ENCODE measurements around the gene LRFN2.

DNA sequence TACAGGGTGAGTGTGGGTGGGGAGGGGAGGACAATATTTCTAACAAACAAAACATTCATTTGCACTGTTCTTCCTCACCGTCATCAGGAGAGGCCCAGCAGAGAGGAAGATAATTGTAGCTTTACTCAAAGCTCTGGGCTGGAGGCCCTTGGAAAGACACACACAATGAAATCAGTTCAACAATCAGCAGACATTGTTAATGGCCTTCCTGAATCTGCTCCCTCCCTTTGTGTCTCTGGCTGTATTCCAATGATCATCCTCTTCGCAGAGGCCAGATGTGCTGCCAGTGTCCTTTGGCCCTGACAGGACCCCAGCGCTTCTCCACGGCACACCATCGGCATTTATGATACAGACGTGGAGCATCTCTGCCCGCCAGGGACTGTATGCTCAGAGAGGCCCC lies 44.6 kb upstream of the LRFN2 start:
- TF ChIP-seq, protein P1, sequence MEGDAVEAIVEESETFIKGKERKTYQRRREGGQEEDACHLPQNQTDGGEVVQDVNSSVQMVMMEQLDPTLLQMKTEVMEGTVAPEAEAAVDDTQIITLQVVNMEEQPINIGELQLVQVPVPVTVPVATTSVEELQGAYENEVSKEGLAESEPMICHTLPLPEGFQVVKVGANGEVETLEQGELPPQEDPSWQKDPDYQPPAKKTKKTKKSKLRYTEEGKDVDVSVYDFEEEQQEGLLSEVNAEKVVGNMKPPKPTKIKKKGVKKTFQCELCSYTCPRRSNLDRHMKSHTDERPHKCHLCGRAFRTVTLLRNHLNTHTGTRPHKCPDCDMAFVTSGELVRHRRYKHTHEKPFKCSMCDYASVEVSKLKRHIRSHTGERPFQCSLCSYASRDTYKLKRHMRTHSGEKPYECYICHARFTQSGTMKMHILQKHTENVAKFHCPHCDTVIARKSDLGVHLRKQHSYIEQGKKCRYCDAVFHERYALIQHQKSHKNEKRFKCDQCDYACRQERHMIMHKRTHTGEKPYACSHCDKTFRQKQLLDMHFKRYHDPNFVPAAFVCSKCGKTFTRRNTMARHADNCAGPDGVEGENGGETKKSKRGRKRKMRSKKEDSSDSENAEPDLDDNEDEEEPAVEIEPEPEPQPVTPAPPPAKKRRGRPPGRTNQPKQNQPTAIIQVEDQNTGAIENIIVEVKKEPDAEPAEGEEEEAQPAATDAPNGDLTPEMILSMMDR (conservative IDR thresholded peaks at IDR 0.05; ENCODE audit: low read depth in 2 of 2): no peak
- no peak for TF ChIP-seq EZH2phosphoT487 (IDR thresholded peaks at IDR 0.05; ENCODE audit: unreplicated experiment)
- TF ChIP-seq EZH2 (IDR thresholded peaks at IDR 0.05; ENCODE audit: low read depth, unreplicated experiment): no peak
- TF ChIP-seq, protein P2, sequence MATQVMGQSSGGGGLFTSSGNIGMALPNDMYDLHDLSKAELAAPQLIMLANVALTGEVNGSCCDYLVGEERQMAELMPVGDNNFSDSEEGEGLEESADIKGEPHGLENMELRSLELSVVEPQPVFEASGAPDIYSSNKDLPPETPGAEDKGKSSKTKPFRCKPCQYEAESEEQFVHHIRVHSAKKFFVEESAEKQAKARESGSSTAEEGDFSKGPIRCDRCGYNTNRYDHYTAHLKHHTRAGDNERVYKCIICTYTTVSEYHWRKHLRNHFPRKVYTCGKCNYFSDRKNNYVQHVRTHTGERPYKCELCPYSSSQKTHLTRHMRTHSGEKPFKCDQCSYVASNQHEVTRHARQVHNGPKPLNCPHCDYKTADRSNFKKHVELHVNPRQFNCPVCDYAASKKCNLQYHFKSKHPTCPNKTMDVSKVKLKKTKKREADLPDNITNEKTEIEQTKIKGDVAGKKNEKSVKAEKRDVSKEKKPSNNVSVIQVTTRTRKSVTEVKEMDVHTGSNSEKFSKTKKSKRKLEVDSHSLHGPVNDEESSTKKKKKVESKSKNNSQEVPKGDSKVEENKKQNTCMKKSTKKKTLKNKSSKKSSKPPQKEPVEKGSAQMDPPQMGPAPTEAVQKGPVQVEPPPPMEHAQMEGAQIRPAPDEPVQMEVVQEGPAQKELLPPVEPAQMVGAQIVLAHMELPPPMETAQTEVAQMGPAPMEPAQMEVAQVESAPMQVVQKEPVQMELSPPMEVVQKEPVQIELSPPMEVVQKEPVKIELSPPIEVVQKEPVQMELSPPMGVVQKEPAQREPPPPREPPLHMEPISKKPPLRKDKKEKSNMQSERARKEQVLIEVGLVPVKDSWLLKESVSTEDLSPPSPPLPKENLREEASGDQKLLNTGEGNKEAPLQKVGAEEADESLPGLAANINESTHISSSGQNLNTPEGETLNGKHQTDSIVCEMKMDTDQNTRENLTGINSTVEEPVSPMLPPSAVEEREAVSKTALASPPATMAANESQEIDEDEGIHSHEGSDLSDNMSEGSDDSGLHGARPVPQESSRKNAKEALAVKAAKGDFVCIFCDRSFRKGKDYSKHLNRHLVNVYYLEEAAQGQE (IDR thresholded peaks at IDR 0.05; ENCODE audit: unreplicated experiment): no peak
- TF ChIP-seq, protein P3, sequence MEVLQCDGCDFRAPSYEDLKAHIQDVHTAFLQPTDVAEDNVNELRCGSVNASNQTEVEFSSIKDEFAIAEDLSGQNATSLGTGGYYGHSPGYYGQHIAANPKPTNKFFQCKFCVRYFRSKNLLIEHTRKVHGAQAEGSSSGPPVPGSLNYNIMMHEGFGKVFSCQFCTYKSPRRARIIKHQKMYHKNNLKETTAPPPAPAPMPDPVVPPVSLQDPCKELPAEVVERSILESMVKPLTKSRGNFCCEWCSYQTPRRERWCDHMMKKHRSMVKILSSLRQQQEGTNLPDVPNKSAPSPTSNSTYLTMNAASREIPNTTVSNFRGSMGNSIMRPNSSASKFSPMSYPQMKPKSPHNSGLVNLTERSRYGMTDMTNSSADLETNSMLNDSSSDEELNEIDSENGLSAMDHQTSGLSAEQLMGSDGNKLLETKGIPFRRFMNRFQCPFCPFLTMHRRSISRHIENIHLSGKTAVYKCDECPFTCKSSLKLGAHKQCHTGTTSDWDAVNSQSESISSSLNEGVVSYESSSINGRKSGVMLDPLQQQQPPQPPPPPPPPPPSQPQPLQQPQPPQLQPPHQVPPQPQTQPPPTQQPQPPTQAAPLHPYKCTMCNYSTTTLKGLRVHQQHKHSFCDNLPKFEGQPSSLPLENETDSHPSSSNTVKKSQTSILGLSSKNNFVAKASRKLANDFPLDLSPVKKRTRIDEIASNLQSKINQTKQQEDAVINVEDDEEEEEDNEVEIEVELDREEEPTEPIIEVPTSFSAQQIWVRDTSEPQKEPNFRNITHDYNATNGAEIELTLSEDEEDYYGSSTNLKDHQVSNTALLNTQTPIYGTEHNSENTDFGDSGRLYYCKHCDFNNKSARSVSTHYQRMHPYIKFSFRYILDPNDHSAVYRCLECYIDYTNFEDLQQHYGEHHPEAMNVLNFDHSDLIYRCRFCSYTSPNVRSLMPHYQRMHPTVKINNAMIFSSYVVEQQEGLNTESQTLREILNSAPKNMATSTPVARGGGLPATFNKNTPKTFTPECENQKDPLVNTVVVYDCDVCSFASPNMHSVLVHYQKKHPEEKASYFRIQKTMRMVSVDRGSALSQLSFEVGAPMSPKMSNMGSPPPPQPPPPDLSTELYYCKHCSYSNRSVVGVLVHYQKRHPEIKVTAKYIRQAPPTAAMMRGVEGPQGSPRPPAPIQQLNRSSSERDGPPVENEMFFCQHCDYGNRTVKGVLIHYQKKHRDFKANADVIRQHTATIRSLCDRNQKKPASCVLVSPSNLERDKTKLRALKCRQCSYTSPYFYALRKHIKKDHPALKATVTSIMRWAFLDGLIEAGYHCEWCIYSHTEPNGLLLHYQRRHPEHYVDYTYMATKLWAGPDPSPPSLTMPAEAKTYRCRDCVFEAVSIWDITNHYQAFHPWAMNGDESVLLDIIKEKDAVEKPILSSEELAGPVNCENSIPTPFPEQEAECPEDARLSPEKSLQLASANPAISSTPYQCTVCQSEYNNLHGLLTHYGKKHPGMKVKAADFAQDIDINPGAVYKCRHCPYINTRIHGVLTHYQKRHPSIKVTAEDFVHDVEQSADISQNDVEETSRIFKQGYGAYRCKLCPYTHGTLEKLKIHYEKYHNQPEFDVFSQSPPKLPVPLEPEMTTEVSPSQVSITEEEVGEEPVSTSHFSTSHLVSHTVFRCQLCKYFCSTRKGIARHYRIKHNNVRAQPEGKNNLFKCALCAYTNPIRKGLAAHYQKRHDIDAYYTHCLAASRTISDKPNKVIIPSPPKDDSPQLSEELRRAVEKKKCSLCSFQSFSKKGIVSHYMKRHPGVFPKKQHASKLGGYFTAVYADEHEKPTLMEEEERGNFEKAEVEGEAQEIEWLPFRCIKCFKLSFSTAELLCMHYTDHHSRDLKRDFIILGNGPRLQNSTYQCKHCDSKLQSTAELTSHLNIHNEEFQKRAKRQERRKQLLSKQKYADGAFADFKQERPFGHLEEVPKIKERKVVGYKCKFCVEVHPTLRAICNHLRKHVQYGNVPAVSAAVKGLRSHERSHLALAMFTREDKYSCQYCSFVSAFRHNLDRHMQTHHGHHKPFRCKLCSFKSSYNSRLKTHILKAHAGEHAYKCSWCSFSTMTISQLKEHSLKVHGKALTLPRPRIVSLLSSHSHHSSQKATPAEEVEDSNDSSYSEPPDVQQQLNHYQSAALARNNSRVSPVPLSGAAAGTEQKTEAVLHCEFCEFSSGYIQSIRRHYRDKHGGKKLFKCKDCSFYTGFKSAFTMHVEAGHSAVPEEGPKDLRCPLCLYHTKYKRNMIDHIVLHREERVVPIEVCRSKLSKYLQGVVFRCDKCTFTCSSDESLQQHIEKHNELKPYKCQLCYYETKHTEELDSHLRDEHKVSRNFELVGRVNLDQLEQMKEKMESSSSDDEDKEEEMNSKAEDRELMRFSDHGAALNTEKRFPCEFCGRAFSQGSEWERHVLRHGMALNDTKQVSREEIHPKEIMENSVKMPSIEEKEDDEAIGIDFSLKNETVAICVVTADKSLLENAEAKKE (CRISPR knock-in tag; IDR thresholded peaks at IDR 0.05): no peak
- TF ChIP-seq POLR2AphosphoS5 (IDR thresholded peaks at IDR 0.05; ENCODE audit: low read depth): no peak
- TF ChIP-seq NANOG (IDR thresholded peaks at IDR 0.05; ENCODE audit: borderline replicate concordance): no peak
- TF ChIP-seq CREB1 (CRISPR knock-in tag; IDR thresholded peaks at IDR 0.05; ENCODE audit: low read depth): no peak
- TF ChIP-seq JUNB (IDR thresholded peaks at IDR 0.05; ENCODE audit: unreplicated experiment): no peak
- TF ChIP-seq, protein P4, sequence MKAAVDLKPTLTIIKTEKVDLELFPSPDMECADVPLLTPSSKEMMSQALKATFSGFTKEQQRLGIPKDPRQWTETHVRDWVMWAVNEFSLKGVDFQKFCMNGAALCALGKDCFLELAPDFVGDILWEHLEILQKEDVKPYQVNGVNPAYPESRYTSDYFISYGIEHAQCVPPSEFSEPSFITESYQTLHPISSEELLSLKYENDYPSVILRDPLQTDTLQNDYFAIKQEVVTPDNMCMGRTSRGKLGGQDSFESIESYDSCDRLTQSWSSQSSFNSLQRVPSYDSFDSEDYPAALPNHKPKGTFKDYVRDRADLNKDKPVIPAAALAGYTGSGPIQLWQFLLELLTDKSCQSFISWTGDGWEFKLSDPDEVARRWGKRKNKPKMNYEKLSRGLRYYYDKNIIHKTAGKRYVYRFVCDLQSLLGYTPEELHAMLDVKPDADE (IDR thresholded peaks at IDR 0.05): no peak
- no peak for TF ChIP-seq ZNF331 (CRISPR knock-in tag; IDR thresholded peaks at IDR 0.05; ENCODE audit: low read depth)

All from GM23338 (cell line).